Hepatocyte (in vitro differentiated cells): ENCODE data around the gene RFC2. TPM values are rescaled to one million over a fixed set of nuclear protein-coding genes. Genes with fewer than 3 reads are reported as not detected.
"Not testable (repeated sequence)": the region's sequence is repeated elsewhere in the genome, so short reads cannot be mapped to it uniquely, and the experiment has no call there.

Source experiments
- DNase-seq: peaks from one replicate; pipeline ENCODE4 v3.0.0-alpha.2; 2016; ENCODE audit warnings: low spot score
- H2AFZ ChIP-seq: fragments of 200-600 bp; sonication (generic); 2 replicates; pipeline ENCODE4 v1.6.0; 2016; ENCODE audit warnings: antibody characterized with exemption, mild to moderate bottlenecking
- H3K27ac ChIP-seq: fragments of 200-600 bp; sonication (generic); 2 replicates; pipeline ENCODE4 v1.5.1; 2016; ENCODE audit warnings: mild to moderate bottlenecking
- H3K27me3 ChIP-seq: fragments of 200-600 bp; sonication (generic); 2 replicates; pipeline ENCODE4 v1.6.1; 2016
- H3K36me3 ChIP-seq: fragments of 200-600 bp; sonication (generic); replicated peaks from 2 replicates; pipeline ENCODE4 v1.5.1; 2016; ENCODE audit warnings: low read depth; ENCODE audit not compliant: insufficient read depth
- H3K4me1 ChIP-seq: fragments of 200-600 bp; sonication (generic); 2 replicates; pipeline ENCODE4 v1.5.1; 2016; ENCODE audit warnings: mild to moderate bottlenecking, moderate library complexity; ENCODE audit not compliant: insufficient read depth
- H3K4me2 ChIP-seq: fragments of 200-600 bp; sonication (generic); 2 replicates; pipeline ENCODE4 v1.6.0; 2016
- H3K4me3 ChIP-seq: fragments of 200-600 bp; sonication (generic); 2 replicates; pipeline ENCODE4 v1.5.1; 2016; ENCODE audit warnings: mild to moderate bottlenecking
- H3K79me2 ChIP-seq: fragments of 200-600 bp; sonication (generic); 2 replicates; pipeline ENCODE4 v1.6.0; 2017; ENCODE audit warnings: mild to moderate bottlenecking
- H3K9me2 ChIP-seq: fragments of 200-600 bp; sonication (generic); replicated peaks from 2 replicates; pipeline ENCODE4 v1.6.0; 2017; ENCODE audit warnings: mild to moderate bottlenecking; ENCODE audit not compliant: insufficient read depth
- H3K9me3 ChIP-seq: fragments of 200-600 bp; sonication (generic); 2 replicates; pipeline ENCODE4 v1.5.1; 2016; ENCODE audit warnings: low read depth, mild to moderate bottlenecking
- H4K20me1 ChIP-seq: fragments of 200-600 bp; sonication (generic); 2 replicates; pipeline ENCODE4 v1.6.0; 2016; ENCODE audit warnings: mild to moderate bottlenecking; ENCODE audit not compliant: insufficient read depth, poor library complexity, severe bottlenecking
- EZH2 ChIP-seq: fragments of 200-600 bp; sonication (generic); IDR thresholded peaks from 2 replicates; pipeline ENCODE4 v1.6.1; 2016; ENCODE audit warnings: antibody characterized with exemption, mild to moderate bottlenecking, borderline replicate concordance
- EZH2phosphoT487 ChIP-seq: fragments of 200-600 bp; sonication (generic); IDR thresholded peaks from one replicate; pipeline ENCODE4 v1.6.1; 2018; ENCODE audit warnings: antibody characterized with exemption, mild to moderate bottlenecking, low read depth, moderate library complexity; ENCODE audit not compliant: unreplicated experiment, severe bottlenecking
- WGBS: methylation state at CpG from one replicate; pipeline ENCODE4 v1.1.6; 2016; ENCODE audit warnings: low lambda C conversion rate; ENCODE audit errors: missing lambda C conversion rate; 5-methylcytosine and 5-hydroxymethylcytosine counted together
- polyA plus RNA-seq: library from polyadenylated mRNA; unstranded; fragments of >200 nt; fragmentation: Nextera tagmentation; extraction: Ambion mirVana; gene quantifications from 2 replicates; pipeline ENCODE4 v1.2.1, GENCODE V29; 2016
- total RNA-seq: library from RNA; depleted of rRNA; stranded (reverse); fragments of >200 nt; gene quantifications from 2 replicates; pipeline ENCODE4 v1.2.3, GENCODE V29; 2014
- TF ChIP-seq, protein P1 (sequence below): fragments of 200-600 bp; sonication (generic); IDR thresholded peaks from 2 replicates; pipeline ENCODE4 v1.5.1; 2016; ENCODE audit warnings: antibody characterized with exemption, mild to moderate bottlenecking; ENCODE audit not compliant: poor library complexity

Gene RFC2
- total and polyA plus RNA-seq, 2 experiments from 2014 or later: 16.8 to 25.4 TPM

DNA sequence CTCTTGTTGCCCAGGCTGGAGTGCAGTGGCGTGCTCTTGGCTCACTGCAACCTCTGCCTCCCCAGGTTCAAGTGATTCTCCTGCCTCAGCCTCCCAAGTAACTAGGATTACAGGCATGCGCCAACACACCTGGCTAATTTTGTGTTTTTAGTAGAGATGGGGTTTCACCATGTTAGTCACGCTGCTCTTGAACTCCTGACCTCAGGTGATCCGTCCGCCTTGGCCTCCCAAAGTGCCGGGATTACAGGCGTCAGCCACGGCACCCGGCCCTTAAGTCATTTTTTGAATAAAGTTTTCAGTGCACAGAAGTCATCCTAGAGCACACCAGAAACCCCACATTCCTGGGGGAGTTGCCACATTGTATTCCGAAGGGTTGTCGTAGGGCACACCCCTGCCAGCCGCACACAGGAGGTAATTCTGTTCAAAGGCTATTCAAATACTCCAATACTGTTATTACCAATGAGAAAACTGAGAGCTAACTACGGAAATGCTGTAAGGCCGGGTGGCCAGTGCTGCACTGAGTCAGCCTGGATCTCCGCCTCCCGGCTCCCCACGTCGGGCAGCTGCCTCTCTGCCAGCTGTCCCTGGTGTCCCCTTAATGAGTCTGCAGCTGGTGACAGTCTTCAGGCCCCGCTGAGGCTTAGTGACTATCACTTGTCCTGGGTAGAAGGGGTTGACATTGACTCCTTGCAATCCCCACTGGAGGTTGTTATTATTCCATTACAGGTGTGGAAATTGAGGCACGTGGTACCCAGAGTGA, 8.6 kb upstream of the RFC2 start:
- no peak overlapping the region for H3K27ac ChIP-seq
- no peaks in the 10 kb centered on the region for H3K79me2 ChIP-seq
- TF ChIP-seq, protein P1, sequence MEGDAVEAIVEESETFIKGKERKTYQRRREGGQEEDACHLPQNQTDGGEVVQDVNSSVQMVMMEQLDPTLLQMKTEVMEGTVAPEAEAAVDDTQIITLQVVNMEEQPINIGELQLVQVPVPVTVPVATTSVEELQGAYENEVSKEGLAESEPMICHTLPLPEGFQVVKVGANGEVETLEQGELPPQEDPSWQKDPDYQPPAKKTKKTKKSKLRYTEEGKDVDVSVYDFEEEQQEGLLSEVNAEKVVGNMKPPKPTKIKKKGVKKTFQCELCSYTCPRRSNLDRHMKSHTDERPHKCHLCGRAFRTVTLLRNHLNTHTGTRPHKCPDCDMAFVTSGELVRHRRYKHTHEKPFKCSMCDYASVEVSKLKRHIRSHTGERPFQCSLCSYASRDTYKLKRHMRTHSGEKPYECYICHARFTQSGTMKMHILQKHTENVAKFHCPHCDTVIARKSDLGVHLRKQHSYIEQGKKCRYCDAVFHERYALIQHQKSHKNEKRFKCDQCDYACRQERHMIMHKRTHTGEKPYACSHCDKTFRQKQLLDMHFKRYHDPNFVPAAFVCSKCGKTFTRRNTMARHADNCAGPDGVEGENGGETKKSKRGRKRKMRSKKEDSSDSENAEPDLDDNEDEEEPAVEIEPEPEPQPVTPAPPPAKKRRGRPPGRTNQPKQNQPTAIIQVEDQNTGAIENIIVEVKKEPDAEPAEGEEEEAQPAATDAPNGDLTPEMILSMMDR: no peak
- no peak for TF ChIP-seq EZH2
- TF ChIP-seq EZH2phosphoT487: no peak
- no peak for DNase-seq
- no peak overlapping the region for H3K4me3 ChIP-seq
- H2AFZ ChIP-seq: no peak overlapping the region
- WGBS: 90% methylated on average over 20 of the region's 20 CpGs
- no peaks in the 10 kb centered on the region for H3K9me2 ChIP-seq
- no peaks in the 10 kb centered on the region for H3K27me3 ChIP-seq
- no peaks in the 10 kb centered on the region for H3K4me1 ChIP-seq
- no peaks in the 10 kb centered on the region for H4K20me1 ChIP-seq
- no peaks in the 10 kb centered on the region for H3K9me3 ChIP-seq
- no peaks in the 10 kb centered on the region for H3K36me3 ChIP-seq
- no peak overlapping the region for H3K4me2 ChIP-seq

DNA sequence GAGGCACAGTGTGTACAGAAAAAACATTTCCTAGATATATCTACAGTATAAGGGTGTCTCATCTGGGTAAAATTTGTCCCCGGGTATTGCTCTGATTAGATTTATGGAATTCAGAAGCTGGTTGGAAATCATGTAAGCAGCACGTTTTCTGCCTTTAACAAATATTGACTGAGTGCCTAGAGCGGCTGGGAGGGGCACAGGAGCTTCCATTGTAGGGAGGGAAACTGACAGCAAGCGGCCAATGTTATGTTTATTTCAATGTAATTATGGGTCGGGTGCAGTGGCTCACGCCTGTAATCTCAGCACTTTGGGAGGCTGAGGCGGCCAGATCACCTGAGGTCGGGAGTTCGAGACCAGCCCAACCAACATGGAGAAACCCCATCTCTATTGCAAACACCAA, 4.4 kb upstream of the RFC2 start:
- no peaks in the 10 kb centered on the region for H3K27me3 ChIP-seq
- DNase-seq: no peak
- no peak overlapping the region for H3K4me3 ChIP-seq
- TF ChIP-seq EZH2 (no peak), EZH2phosphoT487 (no peak)
- TF ChIP-seq, protein P1: no peak
- H3K27ac ChIP-seq: no peak overlapping the region
- H4K20me1 ChIP-seq: no peaks in the 10 kb centered on the region
- H3K9me2 ChIP-seq: no peaks in the 10 kb centered on the region
- no peaks in the 10 kb centered on the region for H3K9me3 ChIP-seq
- no peak overlapping the region for H2AFZ ChIP-seq
- 67% methylated on average over 9 of the region's 9 CpGs for WGBS
- no peak overlapping the region for H3K4me2 ChIP-seq
- peaks cover 13% of the 10 kb centered on the region for H3K4me1 ChIP-seq
- H3K79me2 ChIP-seq: peaks cover 15% of the 10 kb centered on the region
- no peaks in the 10 kb centered on the region for H3K36me3 ChIP-seq

DNA sequence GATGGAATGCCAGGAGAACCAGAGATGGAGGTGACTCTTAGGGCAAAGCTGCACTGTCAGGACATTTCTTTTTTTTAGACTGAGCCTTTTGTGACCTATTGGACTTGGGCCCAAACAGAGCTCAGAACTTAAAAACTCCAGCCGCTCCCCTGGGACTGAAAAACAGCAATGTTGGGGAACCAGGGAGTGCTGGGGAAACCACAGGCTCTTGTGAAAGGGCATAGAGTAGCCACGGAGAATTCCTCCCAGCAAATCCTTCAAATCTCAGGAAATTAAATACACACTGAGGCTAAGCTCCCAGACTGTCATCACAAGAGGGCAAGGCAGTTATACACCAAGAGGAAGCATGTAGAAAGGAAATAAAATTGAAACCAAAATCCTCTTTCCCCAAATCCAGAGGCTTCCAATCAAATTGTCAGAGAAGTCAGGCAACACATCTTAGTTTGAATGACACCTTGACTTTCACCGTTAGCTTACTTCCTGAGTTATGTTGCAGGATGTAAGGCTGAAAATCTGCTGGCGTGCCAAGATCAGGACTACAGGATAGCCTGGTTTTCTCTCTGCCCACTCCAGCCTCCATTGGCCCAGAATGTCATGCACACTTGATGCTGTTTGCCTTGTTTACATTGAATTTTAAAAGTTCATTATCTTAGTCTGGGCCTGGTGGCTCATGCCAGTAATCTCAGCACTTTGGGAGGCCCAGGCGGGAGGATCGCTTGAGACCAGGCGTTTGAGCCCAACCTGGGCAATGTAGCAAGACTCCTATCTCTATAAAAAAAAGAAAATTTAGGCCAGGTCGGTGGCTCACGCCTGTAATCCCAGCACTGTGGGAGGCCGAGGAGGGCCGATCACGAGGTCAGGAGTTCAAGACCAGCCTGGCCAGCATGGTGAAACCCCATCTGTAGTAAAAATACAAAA, 2.6 kb upstream of the RFC2 start:
- no peaks in the 10 kb centered on the region for H4K20me1 ChIP-seq
- no peaks in the 10 kb centered on the region for H3K36me3 ChIP-seq
- 85% methylated on average over 12 of the region's 12 CpGs for WGBS
- H3K27me3 ChIP-seq: no peaks in the 10 kb centered on the region
- no peak for DNase-seq
- peaks cover 18% of the 10 kb centered on the region for H3K4me1 ChIP-seq
- H3K4me3 ChIP-seq: no peak overlapping the region
- peak overlapping the region; percentile 95 for H3K27ac ChIP-seq
- H3K79me2 ChIP-seq: peaks cover 28% of the 10 kb centered on the region
- TF ChIP-seq EZH2phosphoT487: no peak
- TF ChIP-seq, protein P1: no peak
- no peak for TF ChIP-seq EZH2
- H2AFZ ChIP-seq: no peak overlapping the region
- H3K9me2 ChIP-seq: no peaks in the 10 kb centered on the region
- H3K4me2 ChIP-seq: no peak overlapping the region
- H3K9me3 ChIP-seq: no peaks in the 10 kb centered on the region

DNA sequence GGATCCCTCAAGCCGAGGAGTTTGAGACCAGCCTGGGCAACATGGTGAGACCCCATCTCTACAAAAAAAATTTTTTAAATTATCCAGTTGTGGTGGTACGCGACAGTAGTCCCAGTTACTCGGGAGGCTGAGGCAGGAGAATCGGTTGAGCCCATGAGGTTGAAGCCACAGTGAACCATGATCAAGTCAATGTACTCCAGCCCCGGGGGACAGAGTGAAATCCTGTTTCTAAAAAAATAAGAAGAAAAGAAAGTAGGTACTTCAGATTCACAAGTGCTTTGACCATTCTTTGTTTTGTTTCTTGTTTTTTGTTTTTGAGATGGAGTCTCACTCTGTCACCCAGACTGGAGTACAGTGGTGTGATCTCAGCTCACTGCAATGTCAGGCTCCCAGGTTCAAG, 1.3 kb upstream of the RFC2 start:
- not testable (repeated sequence) for H3K36me3 ChIP-seq, H3K9me2 ChIP-seq, H3K27me3 ChIP-seq, H3K9me3 ChIP-seq, H4K20me1 ChIP-seq, DNase-seq
- Histone ChIP-seq H3K79me2 (peaks cover 28% of the 10 kb centered on the region), H3K4me1 (peaks cover 18% of the 10 kb centered on the region), H2AFZ (peak overlapping the region; percentile 74), H3K27ac (peak overlapping the region; percentile 95), H3K4me3 (peak overlapping the region; percentile 66), H3K4me2 (peak overlapping the region; percentile 92)
- WGBS: 96% methylated on average over 6 of the region's 6 CpGs
